Vagina (tissue), 2 donors: ENCODE measurements around the gene ELOVL3. TPM values are rescaled to one million over a fixed set of nuclear protein-coding genes. Genes with fewer than 3 reads are reported as not detected.

Experiments
- DNase-seq, 2 donors: peaks; one replicate each; pipeline ENCODE4 v3.0.0-alpha.2; 2017; ENCODE audit errors: extremely low spot score in 2 of 2
- H3K27ac ChIP-seq: fragments of 200-600 bp; sonication (generic); one replicate; pipeline ENCODE4 v1.5.1; 2019
- H3K27me3 ChIP-seq: fragments of 200-600 bp; sonication (generic); one replicate; pipeline ENCODE4 v1.5.1; 2019
- H3K36me3 ChIP-seq, 2 donors: fragments of 200-600 bp; sonication (generic); one replicate each; pipeline ENCODE4 v1.5.1; 2017 to 2019
- H3K4me1 ChIP-seq: fragments of 200-600 bp; sonication (generic); one replicate; pipeline ENCODE4 v1.5.1; 2019
- H3K4me3 ChIP-seq, 2 donors: fragments of 200-600 bp; sonication (generic); 1 replicate in 1 of 2; 2 replicates in 1 of 2; pipeline ENCODE4 v1.5.1; 2016 to 2019
- H3K9me3 ChIP-seq: fragments of 200-600 bp; sonication (generic); one replicate; pipeline ENCODE4 v1.5.1; 2019
- CTCF ChIP-seq, 3 experiments: fragments of 450-650 bp in 2 of 3; fragments of 200-600 bp in 1 of 3; sonication (generic) in 1 of 3; IDR thresholded peaks; one replicate each; pipeline ENCODE4 v1.5.1; 2017 to 2019; ENCODE audit warnings: antibody characterized with exemption in 3 of 3, mild to moderate bottlenecking in 2 of 3, moderate library complexity in 2 of 3
- POLR2A ChIP-seq, 2 donors: fragments of 450-650 bp; IDR thresholded peaks; one replicate each; pipeline ENCODE4 v1.6.1; 2017; ENCODE audit warnings: antibody characterized with exemption in 2 of 2, mild to moderate bottlenecking in 2 of 2, moderate library complexity in 2 of 2
- POLR2AphosphoS5 ChIP-seq, 2 donors: sonication (generic); formaldehyde crosslinking; IDR thresholded peaks; one replicate each; pipeline ENCODE4 v1.9.0; 2017; ENCODE audit warnings: antibody characterized with exemption in 2 of 2, mild to moderate bottlenecking in 2 of 2, low read depth in 1 of 2; ENCODE audit not compliant: insufficient read depth in 1 of 2
- intact Hi-C: fragments of 100-400 bp; cut with DNase I; formaldehyde crosslinking; loops from one replicate; pipeline ENCODE4 v1.15.1; 2023
- total RNA-seq: library from RNA; depleted of rRNA; stranded (reverse); fragments of >200 nt; gene quantifications from one replicate; pipeline ENCODE4 v1.2.3, GENCODE V29; 2016

ELOVL3 gene
- total RNA-seq, 1 donor from 2014 or later = not detected

- DNase-seq = no peak
- peaks cover 0 to 2% of the 10 kb centered on the region in 2 donors for H3K36me3 ChIP-seq
- H3K4me3 ChIP-seq = no peak overlapping the region
- no peaks in the 10 kb centered on the region for H3K27me3 ChIP-seq
- peaks cover 5% of the 10 kb centered on the region for H3K4me1 ChIP-seq
- H3K9me3 ChIP-seq = no peaks in the 10 kb centered on the region
- intact Hi-C loops = no loop called here
- no peak overlapping the region for H3K27ac ChIP-seq
- TF ChIP-seq CTCF (IDR thresholded peaks at IDR 0.05) = no peak
Measured at GRCh38 chr10:102254426-102254825, 28.3 kb downstream of the ELOVL3 start.

- Histone ChIP-seq H3K4me1 (peaks cover 5% of the 10 kb centered on the region), H3K27me3 (no peaks in the 10 kb centered on the region), H3K9me3 (no peaks in the 10 kb centered on the region), H3K4me3 (no peak overlapping the region), H3K27ac (no peak overlapping the region), H3K36me3 (peaks cover 0 to 12% of the 10 kb centered on the region in 2 donors)
- TF ChIP-seq POLR2A (IDR thresholded peaks at IDR 0.05) (no peak), CTCF (IDR thresholded peaks at IDR 0.05) (no peak), POLR2AphosphoS5 (IDR thresholded peaks at IDR 0.05; ENCODE audit: insufficient read depth in 1 of 2, low read depth in 1 of 2) (no peak)
- DNase-seq = no peak
- intact Hi-C loops = no loop called here
Measured at GRCh38 chr10:102255404-102255803, 29.3 kb downstream of the ELOVL3 start.

- Histone ChIP-seq H3K9me3 (no peaks in the 10 kb centered on the region), H3K27me3 (no peaks in the 10 kb centered on the region), H3K27ac (no peak overlapping the region), H3K36me3 (peaks cover 0 to 20% of the 10 kb centered on the region in 2 donors), H3K4me3 (no peak overlapping the region), H3K4me1 (peaks cover 22% of the 10 kb centered on the region)
- intact Hi-C loops = no loop called here
- TF ChIP-seq POLR2AphosphoS5 (IDR thresholded peaks at IDR 0.05; ENCODE audit: insufficient read depth in 1 of 2, low read depth in 1 of 2) = no peak
- no peak for TF ChIP-seq CTCF (IDR thresholded peaks at IDR 0.05)
- no peak for TF ChIP-seq POLR2A (IDR thresholded peaks at IDR 0.05)
- DNase-seq = no peak
Measured at GRCh38 chr10:102261196-102261595, 35.1 kb downstream of the ELOVL3 start.

- no peak overlapping the region for H3K27ac ChIP-seq
- TF ChIP-seq CTCF (IDR thresholded peaks at IDR 0.05) = no peak
- no peak for TF ChIP-seq POLR2AphosphoS5 (IDR thresholded peaks at IDR 0.05; ENCODE audit: insufficient read depth in 1 of 2, low read depth in 1 of 2)
- TF ChIP-seq POLR2A (IDR thresholded peaks at IDR 0.05) = no peak
- peaks cover 23% of the 10 kb centered on the region for H3K4me1 ChIP-seq
- H3K9me3 ChIP-seq = no peaks in the 10 kb centered on the region
- H3K27me3 ChIP-seq = no peaks in the 10 kb centered on the region
- peaks cover 0 to 20% of the 10 kb centered on the region in 2 donors for H3K36me3 ChIP-seq
- H3K4me3 ChIP-seq = no peak overlapping the region
- intact Hi-C loops = no loop called here
- DNase-seq = no peak
Measured at GRCh38 chr10:102261842-102262241, 35.7 kb downstream of the ELOVL3 start.

GRCh38 chr10:102262744-102263370, 36.8 kb downstream of the ELOVL3 start:
- peaks cover 33% of the 10 kb centered on the region for H3K4me1 ChIP-seq
- H3K27me3 ChIP-seq = no peaks in the 10 kb centered on the region
- no peak for DNase-seq
- no peaks in the 10 kb centered on the region for H3K9me3 ChIP-seq
- H3K36me3 ChIP-seq = peaks cover 0 to 20% of the 10 kb centered on the region in 2 donors
- no peak overlapping the region for H3K4me3 ChIP-seq
- no peak for TF ChIP-seq POLR2AphosphoS5 (IDR thresholded peaks at IDR 0.05; ENCODE audit: insufficient read depth in 1 of 2, low read depth in 1 of 2)
- no peak for TF ChIP-seq POLR2A (IDR thresholded peaks at IDR 0.05)
- TF ChIP-seq CTCF (IDR thresholded peaks at IDR 0.05) = no peak
- H3K27ac ChIP-seq = no peak overlapping the region
- intact Hi-C loops = no loop called here
